SHP77 treated with DMSO at 0.1 percent for 48 hours (cell line): ENCODE results near the gene KIAA2012.

Source experiments
- DNase-seq: peaks from one replicate; lab custom pipeline; 2025; lab: John Stamatoyannopoulos, UW

KIAA2012 gene

DNA sequence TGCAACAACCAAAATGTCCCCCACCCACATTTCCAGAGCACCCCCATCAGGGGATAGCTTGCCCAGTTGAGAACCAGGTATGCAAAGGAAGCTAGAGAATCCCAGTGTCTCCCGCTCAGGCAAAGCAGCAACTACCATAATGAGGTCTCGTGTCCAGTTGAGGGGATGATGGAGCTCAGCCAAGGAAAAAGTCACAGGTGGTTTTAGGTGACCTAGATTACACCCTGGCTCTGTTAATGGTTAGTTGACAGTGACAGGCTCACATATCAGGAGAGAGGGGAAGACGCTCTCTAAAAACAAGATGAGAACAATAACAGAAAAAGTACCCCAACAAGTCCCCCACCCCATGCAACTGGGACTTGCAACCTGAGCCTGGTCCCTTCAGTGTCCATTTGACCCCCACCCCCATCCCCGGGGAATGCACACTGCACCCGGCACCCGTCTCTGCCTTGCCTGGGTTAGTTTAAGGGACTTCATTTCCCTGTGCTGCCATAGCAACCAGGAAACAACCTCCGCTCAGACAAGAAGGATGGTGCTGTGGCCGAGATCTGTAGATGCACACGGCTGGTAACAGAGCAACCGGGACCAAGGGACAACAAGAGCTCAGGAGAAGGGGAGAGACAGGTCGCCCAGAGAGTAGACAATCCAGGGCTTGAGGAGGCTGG lies at the start of gene KIAA2012:
Gene KIAA2012 (plus strand): TSS at position 519 of the 665 bp plus-strand sequence. CDS start 373 bp downstream, outside the sequence.
- DNase-seq = no peak

DNA sequence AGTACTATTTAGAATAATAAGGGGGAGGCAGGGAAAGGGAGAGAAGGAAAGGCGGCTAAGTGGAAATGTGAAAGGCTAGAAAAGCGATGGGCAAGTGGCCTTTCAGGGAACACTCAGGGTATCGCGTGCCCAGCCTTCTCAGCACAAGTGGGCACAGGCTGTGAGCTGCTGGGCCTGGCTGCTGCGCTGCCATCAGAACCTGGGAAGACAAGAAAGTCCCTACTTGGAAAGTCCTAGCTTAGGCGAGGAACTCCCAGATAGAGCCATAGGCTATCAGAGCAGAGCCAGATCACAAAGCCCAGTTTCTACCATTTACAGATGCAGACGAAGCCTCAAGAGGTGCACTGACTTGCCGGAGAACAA lies 49.2 kb upstream of the KIAA2012 start:
- no peak for DNase-seq

DNA sequence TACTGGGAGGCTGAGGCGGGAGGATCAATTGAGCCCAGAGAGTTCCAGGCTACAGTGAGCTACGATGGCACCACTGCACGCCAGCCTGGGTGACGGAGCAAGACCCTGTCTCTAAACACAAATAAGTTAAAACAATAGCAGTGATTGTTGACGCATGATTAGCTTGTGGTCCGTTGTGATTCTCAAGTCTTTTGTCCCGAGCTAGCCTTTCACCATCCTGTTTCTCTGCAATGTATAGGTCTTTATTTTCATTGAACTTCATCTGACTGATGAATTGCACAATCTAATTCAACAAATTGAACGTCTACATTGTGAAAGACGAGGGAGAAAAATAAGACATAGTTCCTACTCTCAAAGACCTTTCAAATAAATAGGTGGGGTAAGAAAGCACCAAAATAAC lies 48.2 kb upstream of the KIAA2012 start:
- no peak for DNase-seq

DNA sequence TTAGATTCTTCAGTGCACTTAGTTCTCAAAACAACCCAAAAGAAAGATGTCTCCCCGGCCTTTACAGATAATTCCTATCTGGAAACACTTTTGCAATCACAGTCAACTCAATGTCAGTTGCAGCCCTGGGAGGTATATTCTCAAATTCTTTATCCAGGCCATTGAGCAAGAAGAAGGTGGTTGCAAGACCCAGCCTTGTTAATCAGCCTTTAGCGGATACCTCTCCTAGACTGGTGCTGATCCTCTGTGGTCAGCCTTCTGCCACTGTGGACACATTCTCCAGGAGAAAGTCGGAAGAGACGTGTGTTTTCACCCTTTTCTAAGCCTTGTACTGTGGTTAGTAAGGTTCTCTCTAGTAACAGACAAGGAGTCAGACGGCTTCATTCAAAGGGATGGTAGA lies 47.2 kb upstream of the KIAA2012 start:
- no peak for DNase-seq

DNA sequence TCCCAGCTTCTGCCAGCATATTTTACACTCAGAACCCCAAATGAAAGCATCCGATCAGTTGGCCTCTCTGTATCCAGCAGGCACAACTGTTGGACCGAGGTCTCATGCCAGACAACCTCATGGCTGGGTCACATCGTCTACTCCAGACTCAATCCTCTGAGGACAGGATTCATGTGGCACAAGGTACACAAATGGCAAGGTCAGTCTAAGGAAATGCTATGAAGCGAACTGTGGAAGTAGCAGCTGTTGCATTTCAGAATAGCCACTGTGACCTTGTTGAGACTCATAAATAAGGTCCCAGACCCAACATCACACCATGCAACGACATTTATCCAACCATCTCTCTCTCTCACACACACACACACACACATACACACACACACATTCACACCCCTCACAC lies 46.5 kb upstream of the KIAA2012 start:
- no peak for DNase-seq

DNA sequence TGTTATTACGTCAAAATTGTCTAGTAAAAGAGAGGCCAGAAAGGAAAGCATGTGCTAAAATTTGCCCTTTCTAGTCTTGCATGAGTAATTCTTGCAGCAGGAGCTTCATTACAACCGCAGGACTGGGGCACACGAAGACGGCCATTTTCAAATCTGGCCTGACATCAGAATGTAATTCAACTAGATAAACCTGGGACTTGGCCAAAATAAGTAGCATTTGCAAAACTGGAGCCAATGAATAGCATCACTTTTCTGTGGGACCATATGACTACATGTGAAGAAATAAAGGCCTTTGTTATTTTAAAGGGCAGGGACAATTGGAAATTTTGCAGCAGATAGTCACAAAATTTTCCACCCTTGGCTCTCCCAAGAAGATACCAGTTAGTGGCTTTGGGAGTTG lies 42.4 kb upstream of the KIAA2012 start:
- DNase-seq = no peak

DNA sequence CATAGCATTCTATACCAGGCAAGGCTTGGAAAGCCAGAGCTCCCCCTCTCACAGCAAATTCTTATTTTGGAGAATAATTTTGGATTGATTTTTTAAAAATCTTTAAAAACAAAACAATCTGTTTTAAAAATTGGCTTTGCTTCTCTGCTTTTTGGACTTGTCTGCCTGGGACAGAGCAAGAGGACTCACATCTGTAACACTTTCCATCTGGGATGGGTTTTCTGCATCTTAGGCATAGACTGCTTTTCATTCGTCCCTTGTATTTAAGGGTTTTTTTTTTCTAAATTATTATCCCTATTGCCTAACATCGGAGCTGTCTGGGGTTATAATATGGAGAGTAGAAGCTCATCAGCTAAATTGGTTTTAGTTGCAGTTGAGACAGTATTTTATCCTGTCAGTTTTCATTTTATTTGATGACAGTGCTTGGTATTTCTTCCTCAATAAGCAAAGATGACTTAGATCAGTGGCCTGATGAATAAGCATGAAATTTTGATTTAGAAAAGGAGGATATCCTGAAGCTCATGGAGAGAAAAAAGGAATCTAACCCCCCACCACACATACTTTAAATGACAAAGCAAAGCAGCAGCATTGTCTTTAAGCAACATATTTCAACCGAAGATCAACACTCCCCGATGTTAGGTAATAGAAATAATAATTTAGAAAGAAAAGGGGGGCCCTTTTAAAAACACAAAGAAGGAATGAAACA lies 41.7 kb upstream of the KIAA2012 start:
- no peak for DNase-seq

DNA sequence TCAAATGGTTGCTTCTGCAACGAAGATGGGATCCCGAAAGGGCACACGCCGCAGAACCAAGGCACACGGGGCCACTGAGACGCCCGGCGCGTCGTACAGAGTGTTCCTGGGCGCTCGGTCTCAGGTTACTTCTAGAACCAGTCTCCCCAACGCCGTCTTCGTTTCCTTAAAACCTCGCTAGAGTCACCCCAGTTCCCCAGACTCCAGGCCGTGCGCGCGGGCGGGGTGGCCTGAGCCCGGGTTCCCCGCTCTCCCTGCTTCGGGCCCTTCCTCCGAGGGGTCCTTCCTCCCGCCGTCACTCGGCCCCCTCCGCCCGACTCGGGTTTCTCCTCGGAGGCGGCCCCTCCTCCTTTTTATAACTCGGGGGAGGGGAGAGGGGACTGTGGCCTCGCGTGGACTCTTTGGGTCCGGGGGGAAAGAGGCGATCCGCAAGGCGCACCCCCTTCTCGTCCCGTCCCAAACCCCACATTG lies 40.2 kb upstream of the KIAA2012 start:
- no peak for DNase-seq

DNA sequence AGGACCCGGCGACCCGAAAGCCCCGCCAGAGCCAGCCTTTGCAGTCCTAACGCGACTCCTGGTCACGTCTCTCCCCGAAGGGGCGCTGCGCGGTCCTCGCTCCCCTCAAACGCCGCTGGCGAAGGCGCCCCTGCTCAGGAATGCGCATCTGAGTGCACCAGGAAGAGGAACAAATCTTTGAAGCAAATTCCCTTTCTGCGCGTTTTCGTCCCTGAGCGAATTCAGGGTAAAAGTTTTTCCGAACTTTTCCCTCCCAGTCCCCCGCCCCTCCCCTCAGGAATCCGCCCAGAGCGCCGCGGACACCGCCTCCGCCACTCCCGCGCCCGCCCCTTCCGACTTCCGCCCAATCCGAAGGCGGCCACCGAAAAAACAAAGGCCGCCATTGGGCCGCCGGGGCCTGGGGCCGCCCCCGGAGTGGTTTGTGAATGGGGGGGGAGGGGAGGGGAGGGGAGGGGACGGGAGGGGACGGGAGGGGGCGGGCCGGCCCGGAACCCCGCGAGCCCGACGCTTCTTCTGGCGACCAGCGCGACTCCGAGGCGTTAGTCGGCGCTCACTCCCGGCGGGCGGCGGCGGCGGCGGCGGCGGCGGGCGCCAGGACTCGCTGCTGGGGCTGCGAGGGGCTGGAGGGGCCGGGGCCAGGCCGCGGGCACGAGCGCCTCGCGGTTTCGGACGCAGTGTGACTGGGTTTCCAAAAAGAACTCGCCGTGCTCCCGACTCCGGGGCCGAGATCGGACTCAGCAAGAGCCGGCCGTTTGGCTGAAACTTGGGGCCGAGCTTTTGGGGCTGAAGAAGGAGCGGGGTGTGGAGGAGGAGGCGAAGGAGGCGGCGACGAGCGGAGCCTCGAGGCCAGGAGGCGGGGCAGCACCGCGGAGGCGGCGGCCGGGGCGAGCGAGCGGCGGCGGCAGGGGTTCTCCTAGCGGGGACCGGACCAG lies 39.5 kb upstream of the KIAA2012 start, which contains the start of gene FZD7:
Gene FZD7 (plus strand): TSS at position 539 of the 932 bp plus-strand sequence. CDS start 793 bp downstream, outside the sequence.
- DNase-seq = no peak

DNA sequence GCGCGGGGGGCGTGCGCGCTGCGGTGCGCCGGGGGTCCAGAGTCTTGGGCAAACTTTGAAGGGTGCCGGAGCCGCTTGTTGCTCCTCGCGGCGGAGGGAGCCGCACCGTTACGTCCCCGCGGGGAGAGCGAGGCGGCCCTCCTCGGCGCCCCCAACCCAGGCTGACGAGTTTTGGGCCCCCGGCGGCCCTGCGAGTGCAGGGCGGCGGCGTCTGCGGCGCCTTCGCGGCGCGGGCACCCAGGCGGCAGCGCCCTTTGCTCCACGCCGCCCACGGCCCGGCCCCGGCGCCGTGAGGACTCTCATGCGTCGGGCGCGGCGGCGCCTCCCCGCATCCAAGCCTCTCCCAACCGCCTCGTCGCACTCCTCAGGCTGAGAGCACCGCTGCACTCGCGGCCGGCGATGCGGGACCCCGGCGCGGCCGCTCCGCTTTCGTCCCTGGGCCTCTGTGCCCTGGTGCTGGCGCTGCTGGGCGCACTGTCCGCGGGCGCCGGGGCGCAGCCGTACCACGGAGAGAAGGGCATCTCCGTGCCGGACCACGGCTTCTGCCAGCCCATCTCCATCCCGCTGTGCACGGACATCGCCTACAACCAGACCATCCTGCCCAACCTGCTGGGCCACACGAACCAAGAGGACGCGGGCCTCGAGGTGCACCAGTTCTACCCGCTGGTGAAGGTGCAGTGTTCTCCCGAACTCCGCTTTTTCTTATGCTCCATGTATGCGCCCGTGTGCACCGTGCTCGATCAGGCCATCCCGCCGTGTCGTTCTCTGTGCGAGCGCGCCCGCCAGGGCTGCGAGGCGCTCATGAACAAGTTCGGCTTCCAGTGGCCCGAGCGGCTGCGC lies 38.6 kb upstream of the KIAA2012 start:
- DNase-seq = no peak

DNA sequence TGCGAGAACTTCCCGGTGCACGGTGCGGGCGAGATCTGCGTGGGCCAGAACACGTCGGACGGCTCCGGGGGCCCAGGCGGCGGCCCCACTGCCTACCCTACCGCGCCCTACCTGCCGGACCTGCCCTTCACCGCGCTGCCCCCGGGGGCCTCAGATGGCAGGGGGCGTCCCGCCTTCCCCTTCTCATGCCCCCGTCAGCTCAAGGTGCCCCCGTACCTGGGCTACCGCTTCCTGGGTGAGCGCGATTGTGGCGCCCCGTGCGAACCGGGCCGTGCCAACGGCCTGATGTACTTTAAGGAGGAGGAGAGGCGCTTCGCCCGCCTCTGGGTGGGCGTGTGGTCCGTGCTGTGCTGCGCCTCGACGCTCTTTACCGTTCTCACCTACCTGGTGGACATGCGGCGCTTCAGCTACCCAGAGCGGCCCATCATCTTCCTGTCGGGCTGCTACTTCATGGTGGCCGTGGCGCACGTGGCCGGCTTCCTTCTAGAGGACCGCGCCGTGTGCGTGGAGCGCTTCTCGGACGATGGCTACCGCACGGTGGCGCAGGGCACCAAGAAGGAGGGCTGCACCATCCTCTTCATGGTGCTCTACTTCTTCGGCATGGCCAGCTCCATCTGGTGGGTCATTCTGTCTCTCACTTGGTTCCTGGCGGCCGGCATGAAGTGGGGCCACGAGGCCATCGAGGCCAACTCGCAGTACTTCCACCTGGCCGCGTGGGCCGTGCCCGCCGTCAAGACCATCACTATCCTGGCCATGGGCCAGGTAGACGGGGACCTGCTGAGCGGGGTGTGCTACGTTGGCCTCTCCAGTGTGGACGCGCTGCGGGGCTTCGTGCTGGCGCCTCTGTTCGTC lies 37.7 kb upstream of the KIAA2012 start:
- DNase-seq = no peak

DNA sequence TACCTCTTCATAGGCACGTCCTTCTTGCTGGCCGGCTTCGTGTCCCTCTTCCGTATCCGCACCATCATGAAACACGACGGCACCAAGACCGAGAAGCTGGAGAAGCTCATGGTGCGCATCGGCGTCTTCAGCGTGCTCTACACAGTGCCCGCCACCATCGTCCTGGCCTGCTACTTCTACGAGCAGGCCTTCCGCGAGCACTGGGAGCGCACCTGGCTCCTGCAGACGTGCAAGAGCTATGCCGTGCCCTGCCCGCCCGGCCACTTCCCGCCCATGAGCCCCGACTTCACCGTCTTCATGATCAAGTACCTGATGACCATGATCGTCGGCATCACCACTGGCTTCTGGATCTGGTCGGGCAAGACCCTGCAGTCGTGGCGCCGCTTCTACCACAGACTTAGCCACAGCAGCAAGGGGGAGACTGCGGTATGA lies 37.1 kb upstream of the KIAA2012 start:
- no peak for DNase-seq

DNA sequence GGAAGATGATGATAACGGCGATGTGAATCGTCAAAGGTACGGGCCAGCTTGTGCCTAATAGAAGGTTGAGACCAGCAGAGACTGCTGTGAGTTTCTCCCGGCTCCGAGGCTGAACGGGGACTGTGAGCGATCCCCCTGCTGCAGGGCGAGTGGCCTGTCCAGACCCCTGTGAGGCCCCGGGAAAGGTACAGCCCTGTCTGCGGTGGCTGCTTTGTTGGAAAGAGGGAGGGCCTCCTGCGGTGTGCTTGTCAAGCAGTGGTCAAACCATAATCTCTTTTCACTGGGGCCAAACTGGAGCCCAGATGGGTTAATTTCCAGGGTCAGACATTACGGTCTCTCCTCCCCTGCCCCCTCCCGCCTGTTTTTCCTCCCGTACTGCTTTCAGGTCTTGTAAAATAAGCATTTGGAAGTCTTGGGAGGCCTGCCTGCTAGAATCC lies 36.4 kb upstream of the KIAA2012 start:
- no peak for DNase-seq

DNA sequence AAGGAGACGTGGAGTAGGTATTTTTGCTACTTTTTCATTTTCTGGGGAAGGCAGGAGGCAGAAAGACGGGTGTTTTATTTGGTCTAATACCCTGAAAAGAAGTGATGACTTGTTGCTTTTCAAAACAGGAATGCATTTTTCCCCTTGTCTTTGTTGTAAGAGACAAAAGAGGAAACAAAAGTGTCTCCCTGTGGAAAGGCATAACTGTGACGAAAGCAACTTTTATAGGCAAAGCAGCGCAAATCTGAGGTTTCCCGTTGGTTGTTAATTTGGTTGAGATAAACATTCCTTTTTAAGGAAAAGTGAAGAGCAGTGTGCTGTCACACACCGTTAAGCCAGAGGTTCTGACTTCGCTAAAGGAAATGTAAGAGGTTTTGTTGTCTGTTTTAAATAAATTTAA lies 36.0 kb upstream of the KIAA2012 start:
- DNase-seq = no peak

DNA sequence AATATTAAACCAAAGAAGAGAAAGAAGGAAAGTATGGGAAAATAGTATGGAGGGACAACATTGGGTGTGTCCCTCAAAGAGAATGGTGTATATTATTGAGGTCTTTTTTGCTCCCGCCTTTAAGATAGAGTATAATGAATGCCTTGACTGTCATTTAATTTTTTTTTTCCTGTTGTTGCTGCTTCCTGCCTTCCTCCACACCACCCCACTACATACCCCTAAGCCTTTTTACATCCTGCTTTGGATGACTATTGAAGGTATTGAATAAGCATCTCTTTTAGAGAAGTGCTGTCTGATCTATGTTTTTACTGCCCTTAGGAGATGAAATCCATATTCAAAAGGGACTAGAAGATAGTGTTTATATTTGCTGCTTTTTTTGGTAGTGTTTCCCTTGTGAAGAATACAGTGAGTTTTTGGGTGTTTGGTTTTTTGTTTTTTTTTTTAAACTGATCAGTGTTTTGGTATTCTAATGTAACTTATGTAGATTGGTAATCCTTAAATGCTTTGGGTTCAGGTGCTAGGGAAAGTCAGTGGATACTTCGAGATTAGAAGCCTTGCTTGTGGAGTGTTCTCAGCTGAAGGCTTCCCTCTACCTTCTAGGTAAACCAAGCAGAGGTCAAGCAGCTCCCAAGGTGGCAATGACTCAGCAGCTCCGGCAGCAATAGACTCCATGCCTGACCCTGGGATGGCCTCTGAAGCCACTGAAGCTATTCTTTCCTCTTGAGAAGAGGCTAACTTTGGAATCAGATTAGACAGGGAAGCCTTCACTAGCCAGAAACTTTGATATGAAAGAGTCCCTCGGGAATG lies 34.4 kb upstream of the KIAA2012 start:
- DNase-seq = no peak

DNA sequence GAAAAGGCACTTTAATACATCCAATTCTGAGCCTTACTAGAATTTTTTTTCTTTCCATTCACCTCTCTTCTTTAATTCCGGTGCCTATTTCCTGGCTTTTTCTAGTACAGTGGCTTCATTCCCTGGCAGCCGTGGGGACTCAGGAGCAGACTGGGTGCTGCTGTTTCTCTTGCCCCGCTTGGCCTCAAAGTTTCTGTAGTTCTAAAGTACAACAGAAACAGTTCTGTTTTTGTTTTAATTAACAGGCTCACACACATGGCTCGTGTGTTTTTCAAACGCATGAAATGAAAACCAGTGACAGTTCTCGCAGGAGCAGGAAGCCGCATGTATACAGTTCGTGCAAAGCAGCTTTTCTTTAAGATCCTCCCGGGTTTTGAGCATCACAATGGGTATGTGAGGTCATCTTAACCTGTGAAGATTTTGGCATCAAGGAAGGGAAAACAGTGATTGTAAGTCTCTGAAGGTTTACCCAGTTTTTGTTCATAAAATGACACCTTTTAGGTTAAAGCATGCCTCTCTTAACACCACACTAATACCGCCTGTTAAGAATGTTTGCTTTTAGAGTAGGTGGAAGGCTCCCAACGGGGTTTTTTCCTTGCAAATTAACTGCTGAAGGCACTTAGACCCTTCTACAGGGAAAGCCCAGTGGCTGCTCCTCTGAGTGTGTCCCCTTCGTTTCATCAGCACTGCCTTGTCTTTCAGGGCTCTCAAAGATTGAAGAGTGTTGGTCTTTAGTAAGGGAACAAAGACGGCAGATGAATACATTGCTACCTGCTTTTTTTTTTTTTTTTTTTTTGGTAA lies 33.6 kb upstream of the KIAA2012 start:
- DNase-seq = no peak

DNA sequence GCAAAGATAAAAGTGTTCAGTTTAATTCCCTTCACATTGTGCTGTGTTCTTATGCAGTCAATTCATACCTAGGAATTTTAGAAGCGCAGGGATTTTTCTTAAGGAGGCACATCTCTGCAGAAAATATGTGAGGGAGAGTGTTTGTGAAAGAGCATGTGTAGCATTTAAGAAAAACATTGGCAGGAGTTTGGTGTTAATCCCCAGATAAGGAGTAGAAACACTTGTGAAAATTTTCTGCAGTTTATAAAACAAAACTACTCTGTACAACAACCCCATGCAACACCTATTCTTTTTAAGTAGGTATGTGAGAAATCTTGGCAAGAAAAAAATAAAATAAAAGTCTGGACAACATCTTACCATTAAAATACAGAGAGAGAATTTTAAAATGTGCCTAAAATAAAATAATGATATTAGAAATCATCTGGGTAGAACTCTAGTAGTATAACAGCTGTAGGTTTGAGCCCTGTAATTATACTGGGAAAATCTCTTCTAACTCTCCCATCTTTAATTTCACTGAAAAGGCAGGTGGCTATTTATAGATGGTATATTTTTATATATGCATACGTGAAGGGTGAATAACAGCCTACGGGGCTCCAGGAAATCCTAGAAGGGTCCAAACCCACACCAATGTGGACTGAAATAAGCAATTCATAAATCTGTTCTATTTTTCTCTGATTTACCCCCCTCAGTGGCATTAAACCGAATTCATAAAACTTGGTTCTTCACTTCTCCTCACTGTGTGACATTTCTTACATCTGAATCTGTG lies 32.8 kb upstream of the KIAA2012 start:
- DNase-seq = no peak

DNA sequence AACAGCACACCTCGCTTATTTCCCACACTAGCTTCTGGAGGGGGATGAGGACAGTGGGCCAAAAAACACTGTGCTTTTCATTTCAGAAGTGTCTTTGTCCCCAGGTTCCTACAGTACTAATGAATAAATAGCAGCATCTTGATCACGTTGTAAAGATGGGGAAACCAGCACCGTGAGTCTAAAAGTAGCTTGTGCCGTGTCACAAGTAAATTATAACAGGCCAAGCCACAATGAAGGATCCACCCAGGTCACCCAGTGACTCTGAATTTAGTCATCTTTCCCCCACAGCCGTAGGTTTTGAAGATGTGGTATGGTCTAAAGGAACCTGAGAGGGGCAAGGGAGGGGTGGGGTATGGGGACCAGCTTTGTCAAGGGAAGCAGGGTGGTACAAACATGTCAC lies 30.6 kb upstream of the KIAA2012 start:
- no peak for DNase-seq
